H1 (cell line): Measurements from ENCODE around the gene PLA2G4D. TPM values are rescaled to one million over a fixed set of nuclear protein-coding genes. Genes with fewer than 3 reads are reported as not detected.
A peak's percentile ranks its signal among the peaks of the same experiment; 100 is the strongest.

Source experiments
- CTCF ChIA-PET: fragments of 300-600 bp; sonication (Branson Sonifier 250); formaldehyde crosslinking; loops from one replicate; lab custom pipeline; 2021; ENCODE audit not compliant: partially characterized antibody; lab: Charles Lee
- POLR2A ChIA-PET: fragments of 300-600 bp; sonication (Branson Sonifier 250); formaldehyde crosslinking; loops from one replicate; lab custom pipeline; 2021; ENCODE audit warnings: inconsistent platforms; ENCODE audit not compliant: partially characterized antibody; lab: Charles Lee
- DNase-seq, 2 experiments: peaks; one replicate each; pipeline versions ENCODE4 v3.0.0 to v3.0.0-alpha.2; 2010 to 2022; ENCODE audit warnings: low spot score in 2 of 2, low read depth in 1 of 2, mixed read lengths in 1 of 2
- FAIRE-seq: peaks from 2 replicates; lab custom pipeline; 2011; peaks lifted over from hg19 to GRCh38; lab: Jason Lieb, UNC
- H2AFZ ChIP-seq: 2 replicates; pipeline ENCODE4 v1.8.1; 2012; ENCODE audit warnings: low read length, inconsistent platforms
- H2AK5ac ChIP-seq: 2 replicates; pipeline ENCODE4 v1.6.1; 2013; ENCODE audit warnings: low read depth, low read length
- H2BK120ac ChIP-seq: replicated peaks from 2 replicates; pipeline ENCODE3; 2013; ENCODE audit warnings: low read depth, low read length, inconsistent platforms
- H2BK12ac ChIP-seq: 2 replicates; pipeline ENCODE4 v1.6.1; 2013; ENCODE audit warnings: low read depth, low read length
- H2BK15ac ChIP-seq: 2 replicates; pipeline ENCODE4 v1.6.1; 2013; ENCODE audit warnings: low read length
- H2BK20ac ChIP-seq: 2 replicates; pipeline ENCODE4 v1.6.1; 2013; ENCODE audit warnings: low read length
- H2BK5ac ChIP-seq: 2 replicates; pipeline ENCODE4 v1.6.1; 2013; ENCODE audit warnings: low read depth, low read length
- H3K14ac ChIP-seq: 2 replicates; pipeline ENCODE4 v1.6.1; 2013; ENCODE audit warnings: inconsistent platforms; ENCODE audit not compliant: insufficient read length
- H3K18ac ChIP-seq: 2 replicates; pipeline ENCODE4 v1.6.1; 2013; ENCODE audit warnings: low read length; ENCODE audit errors: extremely low read depth
- H3K23ac ChIP-seq: 2 replicates; pipeline ENCODE4 v1.6.1; 2013; ENCODE audit warnings: inconsistent platforms; ENCODE audit not compliant: insufficient read length
- H3K23me2 ChIP-seq: 2 replicates; pipeline ENCODE4 v1.6.1; 2013; ENCODE audit warnings: low read depth, low read length
- H3K27ac ChIP-seq: 2 replicates; pipeline ENCODE4 v1.6.1; 2011; ENCODE audit warnings: low read depth, low read length, inconsistent platforms
- H3K27me3 ChIP-seq, 4 experiments: replicated peaks in 1 of 4; 1 replicate in 1 of 4; 2 replicates in 3 of 4; pipeline versions ENCODE4 v1.6.1 to v1.8.1; 2011 to 2013; ENCODE audit warnings: low read length in 3 of 4, mild to moderate bottlenecking in 3 of 4, inconsistent platforms in 2 of 4, mixed read lengths in 2 of 4, moderate library complexity in 1 of 4; ENCODE audit not compliant: control insufficient read depth in 3 of 4, insufficient read depth in 3 of 4; ENCODE audit errors: extremely low read depth in 1 of 4
- H3K36me3 ChIP-seq, 4 experiments: 2 replicates each; pipeline versions ENCODE4 v1.6.1 to v1.8.1; 2011 to 2013; ENCODE audit warnings: mild to moderate bottlenecking in 4 of 4, low read length in 3 of 4, moderate library complexity in 2 of 4, control low read depth in 1 of 4, inconsistent platforms in 1 of 4; ENCODE audit not compliant: insufficient read depth in 4 of 4, control insufficient read depth in 2 of 4
- H3K4ac ChIP-seq: replicated peaks from 2 replicates; pipeline ENCODE3; 2013; ENCODE audit warnings: low read length, low read depth, mixed read lengths, inconsistent platforms; ENCODE audit not compliant: insufficient read length
- H3K4me1 ChIP-seq, 4 experiments: replicated peaks in 1 of 4; 1 replicate in 1 of 4; 2 replicates in 3 of 4; pipeline versions ENCODE4 v1.6.1 to v1.8.1; 2011 to 2013; ENCODE audit warnings: low read length in 3 of 4, inconsistent platforms in 2 of 4, mixed read lengths in 1 of 4; ENCODE audit not compliant: insufficient read depth in 4 of 4, control insufficient read depth in 3 of 4
- H3K4me2 ChIP-seq, 2 experiments: 2 replicates each; pipeline versions ENCODE4 v1.6.1 to v1.8.1; 2011 to 2013; ENCODE audit warnings: low read depth in 2 of 2, low read length in 2 of 2, control low read depth in 1 of 2, inconsistent platforms in 1 of 2, mild to moderate bottlenecking in 1 of 2; ENCODE audit not compliant: insufficient read depth in 1 of 2
- H3K4me3 ChIP-seq, 4 experiments: fragments of 200-600, 300-600 bp in 1 of 4; sonication (generic), shearing (Covaris generic), sonication (Bioruptor Twin) in 1 of 4; 2 replicates each; pipeline versions ENCODE4 v1.5.1 to v1.8.1; 2011 to 2016; ENCODE audit warnings: low read length in 4 of 4, low read depth in 3 of 4, control low read depth in 2 of 4, inconsistent platforms in 2 of 4, mild to moderate bottlenecking in 2 of 4, mixed read lengths in 1 of 4, moderate library complexity in 1 of 4; ENCODE audit not compliant: insufficient read depth in 2 of 4; ENCODE audit errors: extremely low read depth in 1 of 4
- H3K56ac ChIP-seq: replicated peaks from 2 replicates; pipeline ENCODE3; 2013; ENCODE audit warnings: low read depth, mild to moderate bottlenecking, mixed read lengths, low read length, inconsistent platforms; ENCODE audit not compliant: insufficient read length
- H3K79me1 ChIP-seq: 2 replicates; pipeline ENCODE4 v1.6.1; 2013; ENCODE audit warnings: low read depth, low read length, control low read depth
- H3K79me2 ChIP-seq, 2 experiments: 2 replicates each; pipeline versions ENCODE4 v1.6.1 to v1.8.1; 2012 to 2013; ENCODE audit warnings: low read length in 2 of 2, mild to moderate bottlenecking in 2 of 2, inconsistent platforms in 1 of 2; ENCODE audit not compliant: insufficient read depth in 2 of 2, control insufficient read depth in 1 of 2
- H3K9ac ChIP-seq, 4 experiments: replicated peaks in 1 of 4; 1 replicate in 1 of 4; 2 replicates in 3 of 4; pipeline versions ENCODE4 v1.6.1 to v1.8.1; 2011 to 2013; ENCODE audit warnings: low read depth in 3 of 4, low read length in 3 of 4, control low read depth in 2 of 4, mild to moderate bottlenecking in 2 of 4, moderate library complexity in 2 of 4, inconsistent platforms in 1 of 4; ENCODE audit errors: extremely low read depth in 1 of 4
- H3K9me3 ChIP-seq, 2 experiments: 2 replicates each; pipeline versions ENCODE4 v1.6.1 to v1.8.1; 2012 to 2013; ENCODE audit warnings: mild to moderate bottlenecking in 2 of 2, moderate library complexity in 2 of 2, control low read depth in 1 of 2, inconsistent platforms in 1 of 2, low read depth in 1 of 2, low read length in 1 of 2, mixed read lengths in 1 of 2; ENCODE audit not compliant: insufficient read depth in 2 of 2
- H4K20me1 ChIP-seq, 2 experiments: replicated peaks in 1 of 2; 2 replicates each; pipeline versions ENCODE3 to v1.8.1; 2011 to 2013; ENCODE audit warnings: inconsistent platforms in 2 of 2, low read length in 2 of 2, mild to moderate bottlenecking in 1 of 2; ENCODE audit not compliant: insufficient read depth in 2 of 2, control insufficient read depth in 1 of 2
- H4K5ac ChIP-seq: 2 replicates; pipeline ENCODE4 v1.6.1; 2013; ENCODE audit warnings: low read length, low read depth, mixed read lengths, inconsistent platforms; ENCODE audit not compliant: insufficient read length
- H4K8ac ChIP-seq: 2 replicates; pipeline ENCODE4 v1.8.0; 2013; ENCODE audit warnings: mild to moderate bottlenecking, moderate library complexity, low read length, inconsistent platforms; ENCODE audit not compliant: insufficient read depth; ENCODE audit errors: extremely low read depth
- H4K91ac ChIP-seq: replicated peaks from 2 replicates; pipeline ENCODE3; 2013; ENCODE audit warnings: low read length, mixed read lengths, inconsistent platforms; ENCODE audit not compliant: insufficient read length
- CHD1 ChIP-seq: IDR thresholded peaks from 2 replicates; pipeline ENCODE4 v1.6.1; 2012; ENCODE audit warnings: low read depth, low read length, improper control_type of control experiment
- CREB1 ChIP-seq: IDR thresholded peaks from 2 replicates; pipeline ENCODE4 v1.6.1; 2012; ENCODE audit warnings: inconsistent platforms
- FOSL1 ChIP-seq: IDR thresholded peaks from 2 replicates; pipeline ENCODE4 v1.6.1; 2011; ENCODE audit warnings: mild to moderate bottlenecking, low read depth, low read length, moderate library complexity; ENCODE audit not compliant: insufficient read depth
- HDAC6 ChIP-seq: IDR thresholded peaks from one replicate; pipeline ENCODE4 v1.7.1; 2012; ENCODE audit warnings: low read depth, mild to moderate bottlenecking, inconsistent platforms, low read length, moderate library complexity
- JUN ChIP-seq: IDR thresholded peaks from 2 replicates; pipeline ENCODE4 v1.6.1; 2011; ENCODE audit warnings: low read depth, mild to moderate bottlenecking, improper control_type of control experiment, low read length
- JUND ChIP-seq: IDR thresholded peaks from 2 replicates; pipeline ENCODE4 v1.6.1; 2011; ENCODE audit warnings: mild to moderate bottlenecking, improper control_type of control experiment, low read length
- KDM1A ChIP-seq: fragments of 200-600, 300-600 bp; sonication (generic); IDR thresholded peaks from 2 replicates; pipeline ENCODE4 v1.7.1; 2016; ENCODE audit warnings: mild to moderate bottlenecking, low read length, borderline replicate concordance
- RXRA ChIP-seq: IDR thresholded peaks from 2 replicates; pipeline ENCODE4 v1.6.1; 2011; ENCODE audit warnings: low read depth, mild to moderate bottlenecking, low read length, moderate library complexity; ENCODE audit not compliant: insufficient read depth
- TAF1 ChIP-seq: IDR thresholded peaks from 2 replicates; pipeline ENCODE4 v1.6.1; 2011; ENCODE audit warnings: mild to moderate bottlenecking, low read depth, low read length
- TBP ChIP-seq: IDR thresholded peaks from 2 replicates; pipeline ENCODE4 v1.6.1; 2011; ENCODE audit warnings: low read depth, low read length, improper control_type of control experiment
- WGBS, 2 experiments: shearing (Covaris generic) in 1 of 2; methylation state at CpG; one replicate each; pipeline versions ENCODE4 v1.1.6 to v1.1.7; 2013 to 2015; ENCODE audit warnings: low lambda C conversion rate in 2 of 2, mixed read lengths in 2 of 2, inconsistent platforms in 1 of 2, low coverage in 1 of 2, missing lambda C conversion rate in 1 of 2; ENCODE audit not compliant: insufficient replicate concordance in 2 of 2, insufficient coverage in 1 of 2, insufficient read length in 1 of 2; ENCODE audit errors: extremely low coverage in 1 of 2, missing lambda C conversion rate in 1 of 2; 5-methylcytosine and 5-hydroxymethylcytosine counted together
- polyA plus RNA-seq, 7 experiments: library from polyadenylated mRNA; depleted of rRNA in 3 of 7; stranded (reverse) in 5 of 7; unstranded in 2 of 7; fragments of >200 nt in 5 of 7; fragments of 200-250 nt in 2 of 7; gene quantifications; 1 replicate in 5 of 7; 2 replicates in 1 of 7; 4 replicates in 1 of 7; pipeline versions ENCODE4 v1.2.1 to v1.2.3, GENCODE V29; 2011 to 2013; ENCODE audit warnings: missing spikeins in 2 of 7, mixed read lengths in 2 of 7
- total RNA-seq: library from RNA; stranded (reverse); fragmentation: NEBNext Ultra II Directional; extraction: Animal tissue kit (Norgen Biotek cat#: 25700); gene quantifications from 2 replicates; pipeline ENCODE4 v1.2.1, GENCODE V29; 2021
- TF ChIP-seq, protein P1 (sequence below): IDR thresholded peaks from 2 replicates; pipeline ENCODE4 v1.6.1; 2011; ENCODE audit warnings: low read length, improper control_type of control experiment
- TF ChIP-seq, protein P2 (sequence below): IDR thresholded peaks from 2 replicates; pipeline ENCODE4 v1.6.1; 2012; ENCODE audit warnings: inconsistent platforms

The PLA2G4D gene
- total and polyA plus RNA-seq, 2 of the 8 experiments (the other 6 are each of a cell fraction or from before 2014, with no cell fraction given): 0.07 to 0.18 TPM

DNA sequence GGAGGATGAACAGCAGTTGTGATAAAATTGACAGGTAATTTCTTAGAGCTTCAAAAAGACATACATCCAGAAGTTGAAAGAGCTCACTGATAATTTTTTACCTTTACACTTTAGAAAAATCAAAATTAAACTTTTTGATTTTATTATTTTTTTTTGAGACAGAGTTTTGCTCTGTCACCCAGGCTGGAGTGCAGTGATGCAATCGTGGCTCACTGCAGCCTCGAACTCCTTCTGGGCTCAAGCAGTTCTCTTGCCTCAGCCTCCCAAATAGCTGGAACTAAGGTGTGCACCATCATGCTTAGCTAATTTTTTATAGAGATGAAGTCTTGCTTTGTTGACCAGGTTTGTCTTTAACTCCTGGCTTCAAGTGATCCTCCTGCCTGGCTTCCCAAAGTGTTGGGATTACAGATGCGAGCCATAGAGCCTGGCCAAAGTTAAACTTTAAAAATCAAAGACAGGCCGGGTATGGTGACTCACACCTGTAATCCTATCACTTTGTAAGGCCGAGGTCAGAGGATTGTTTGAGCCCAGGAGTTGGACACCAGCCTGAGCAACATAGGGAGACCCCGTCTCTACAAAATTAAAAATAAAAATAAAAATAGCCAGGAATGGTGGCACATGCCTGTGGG, 40.4 kb upstream of the PLA2G4D start:
- no peak overlapping the region for H2BK15ac ChIP-seq
- H3K23me2 ChIP-seq: no peaks in the 10 kb centered on the region
- H3K9ac ChIP-seq: no peak overlapping the region
- no peak overlapping the region for H3K4me3 ChIP-seq
- no peaks in the 10 kb centered on the region for H3K79me2 ChIP-seq
- POLR2A ChIA-PET: interaction anchor here (0.6 kb wide), 1 partner anchor 50 kb away, joined by 3 read pairs; no protein-coding TSS in a partner anchor
- H2BK12ac ChIP-seq: no peak overlapping the region
- no peak overlapping the region for H2BK120ac ChIP-seq
- H3K36me3 ChIP-seq: no peaks in the 10 kb centered on the region
- no peak overlapping the region for H3K23ac ChIP-seq
- no peak overlapping the region for H3K27ac ChIP-seq
- no peak overlapping the region for H2BK5ac ChIP-seq
- H3K79me1 ChIP-seq: no peaks in the 10 kb centered on the region
- DNase-seq (peak in 1 of 2 experiments; percentile 22), FAIRE-seq (no peak)
- no peak overlapping the region for H2AFZ ChIP-seq
- H3K4ac ChIP-seq: no peak overlapping the region
- no peak overlapping the region for H3K4me2 ChIP-seq
- H2BK20ac ChIP-seq: no peak overlapping the region
- H3K14ac ChIP-seq: no peak overlapping the region
- peaks cover 3 to 8% of the 10 kb centered on the region in 2 experiments; a peak in 1 of 4 replicates for H3K9me3 ChIP-seq
- H3K18ac ChIP-seq: no peak overlapping the region
- H3K27me3 ChIP-seq: no peaks in the 10 kb centered on the region
- no peak overlapping the region for H4K5ac ChIP-seq
- H3K56ac ChIP-seq: no peak overlapping the region
- no peak overlapping the region for H4K8ac ChIP-seq
- no peak overlapping the region for H4K91ac ChIP-seq
- H4K20me1 ChIP-seq: no peaks in the 10 kb centered on the region
- CTCF ChIA-PET: interaction anchor here (0.7 to 22.6 kb wide), 17 partner anchors 9 to 251 kb away, joined by 3 to 416 read pairs (median 5); partner anchors contain the start of genes PLA2G4D and PLA2G4F
- 81% methylated on average over 6 of the region's 6 CpGs; no CpG with 5 or more reads in 1 of the 2 experiments for WGBS, 2 experiments
- no peak overlapping the region for H2AK5ac ChIP-seq
- peaks cover 0 to 7% (median 4%) of the 10 kb centered on the region in 4 experiments; a peak in 3 of 7 replicates for H3K4me1 ChIP-seq
- no peak for TF ChIP-seq CREB1
- TF ChIP-seq CHD1: no peak
- no peak for TF ChIP-seq TBP
- no peak for TF ChIP-seq TAF1
- no peak for TF ChIP-seq JUND
- no peak for TF ChIP-seq JUN
- TF ChIP-seq RXRA: no peak
- TF ChIP-seq, protein P1, sequence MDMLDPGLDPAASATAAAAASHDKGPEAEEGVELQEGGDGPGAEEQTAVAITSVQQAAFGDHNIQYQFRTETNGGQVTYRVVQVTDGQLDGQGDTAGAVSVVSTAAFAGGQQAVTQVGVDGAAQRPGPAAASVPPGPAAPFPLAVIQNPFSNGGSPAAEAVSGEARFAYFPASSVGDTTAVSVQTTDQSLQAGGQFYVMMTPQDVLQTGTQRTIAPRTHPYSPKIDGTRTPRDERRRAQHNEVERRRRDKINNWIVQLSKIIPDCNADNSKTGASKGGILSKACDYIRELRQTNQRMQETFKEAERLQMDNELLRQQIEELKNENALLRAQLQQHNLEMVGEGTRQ: no peak
- TF ChIP-seq, protein P2, sequence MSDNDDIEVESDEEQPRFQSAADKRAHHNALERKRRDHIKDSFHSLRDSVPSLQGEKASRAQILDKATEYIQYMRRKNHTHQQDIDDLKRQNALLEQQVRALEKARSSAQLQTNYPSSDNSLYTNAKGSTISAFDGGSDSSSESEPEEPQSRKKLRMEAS: no peak
- no peak for TF ChIP-seq FOSL1
- no peak for TF ChIP-seq HDAC6
- TF ChIP-seq KDM1A: no peak
